HG03039 (cell line): Measurements from ENCODE around the gene IKBKE.
A peak's percentile ranks its signal among the peaks of the same experiment; 100 is the strongest.

ENCODE experiments used
- ATAC-seq: cut with Tn5 transposase; IDR thresholded peaks from one replicate; pipeline ENCODE4 v1.9.1; 2021; ENCODE audit warnings: mild to moderate bottlenecking, moderate library complexity; ENCODE audit not compliant: unreplicated experiment

IKBKE gene

GRCh38 chr1:206495011-206495461, 24.8 kb downstream of the IKBKE start:
- no peak for ATAC-seq

DNA sequence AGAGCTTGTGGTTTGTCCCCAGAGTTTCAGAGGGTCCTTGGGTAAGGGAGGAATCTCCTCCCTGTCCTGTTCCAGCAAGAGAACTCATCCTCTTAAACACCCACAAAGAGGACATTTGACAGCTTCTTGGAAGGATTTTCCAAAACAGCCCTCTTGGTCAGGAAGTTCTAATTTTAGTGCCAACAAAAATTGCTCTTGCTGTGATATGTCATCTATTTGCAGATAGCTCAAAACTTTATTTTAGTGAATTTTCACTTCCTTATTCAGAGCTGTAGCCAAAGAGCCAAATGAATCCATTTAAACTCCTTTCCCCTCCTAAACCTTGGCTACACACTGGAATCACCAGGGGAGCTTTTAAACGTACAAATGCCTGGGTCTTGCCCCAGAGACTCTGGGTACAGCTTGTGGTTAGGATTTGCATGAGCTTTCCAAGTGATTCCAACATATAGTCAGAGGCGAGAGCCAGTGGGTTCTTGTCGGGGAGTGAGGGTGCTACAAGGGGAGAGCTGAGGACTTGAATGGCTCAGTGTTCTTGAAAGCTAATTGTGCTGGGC, 25.3 kb downstream of the IKBKE start:
- no peak for ATAC-seq

- no peak for ATAC-seq
These were observed 26.0 kb downstream of the IKBKE start for GRCh38 chr1:206496131-206496793.

DNA sequence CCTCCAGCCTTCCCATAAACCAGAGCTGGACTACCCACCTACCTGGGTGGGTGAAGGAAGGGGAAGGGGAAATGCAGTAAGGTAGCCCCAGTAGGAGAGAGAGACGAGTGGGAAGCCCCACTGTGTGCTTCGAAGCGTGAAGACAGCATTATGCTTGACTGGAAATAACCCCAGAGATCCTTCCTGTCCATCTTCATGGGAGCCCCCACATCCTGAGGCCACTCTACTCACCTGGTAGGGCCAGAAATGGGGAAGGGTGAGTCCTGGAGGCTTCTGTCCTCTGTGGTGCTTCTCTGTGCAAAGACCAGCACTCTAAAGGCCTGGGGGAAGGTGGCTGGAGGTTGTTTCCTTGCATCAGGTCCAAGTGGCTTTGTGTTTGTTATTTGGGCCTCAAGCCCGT, 27.1 kb downstream of the IKBKE start:
- ATAC-seq: no peak

GRCh38 chr1:206497774-206498173, 27.5 kb downstream of the IKBKE start:
- no peak for ATAC-seq

DNA sequence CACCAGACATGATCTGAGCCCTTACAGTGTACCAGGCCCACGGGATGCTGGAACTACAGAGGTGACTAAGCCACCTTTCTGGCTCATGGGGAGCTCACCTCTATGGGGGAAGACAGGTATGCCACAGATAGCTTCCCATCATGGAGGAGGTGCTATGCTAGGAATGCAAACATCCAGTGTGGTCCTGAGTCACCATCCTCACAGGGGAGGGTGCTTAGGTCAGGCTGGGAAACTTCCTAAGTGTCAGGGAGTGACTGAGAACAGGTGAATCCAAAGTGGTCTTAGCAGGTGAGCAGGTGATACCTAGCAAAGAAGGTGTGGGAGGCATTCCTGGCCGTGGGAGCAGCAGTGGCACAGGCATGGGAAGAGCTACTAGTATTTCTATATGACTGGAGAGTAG, 28.4 kb downstream of the IKBKE start:
- ATAC-seq: no peak

DNA sequence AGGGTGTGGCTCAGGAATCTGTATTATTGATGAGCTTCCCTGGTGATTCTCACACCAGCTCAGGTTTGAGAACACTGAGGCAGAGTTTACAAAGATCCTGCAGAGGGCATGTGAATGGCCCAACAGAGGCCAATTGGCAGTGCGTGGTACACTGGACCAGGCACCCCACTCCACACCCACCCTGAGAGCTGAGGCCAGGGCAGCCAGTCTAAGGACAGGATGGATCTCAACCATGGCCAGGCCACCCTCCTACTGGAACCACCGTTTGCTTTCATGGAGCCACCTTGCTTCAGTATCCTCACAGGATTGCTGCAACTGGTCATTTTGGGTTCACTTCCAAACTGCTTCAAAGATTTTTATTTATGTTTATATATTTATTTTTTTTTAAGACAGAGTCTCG, 29.8 kb downstream of the IKBKE start:
- ATAC-seq: no peak

DNA sequence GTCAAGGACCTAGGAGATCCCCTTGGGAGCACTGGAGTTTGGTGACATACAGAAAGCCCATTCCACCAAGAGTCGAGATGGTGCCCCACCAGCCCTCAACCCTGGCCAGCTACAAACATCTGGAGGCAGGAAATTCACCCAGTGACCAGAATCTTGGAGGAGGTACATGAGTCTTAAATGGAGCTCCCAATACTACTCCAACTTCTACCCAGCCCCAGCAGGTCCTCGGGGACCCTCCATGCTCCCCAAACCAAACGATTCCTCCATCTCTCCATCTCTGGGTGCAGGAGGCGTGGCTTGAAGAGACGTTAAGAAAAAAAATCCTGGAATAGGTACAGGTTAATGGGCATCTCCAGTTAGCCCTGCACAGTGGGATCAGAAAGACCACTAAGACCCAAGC, 31.6 kb downstream of the IKBKE start:
- ATAC-seq: no peak

- no peak for ATAC-seq
These were observed 32.1 kb downstream of the IKBKE start for GRCh38 chr1:206502403-206502802.

DNA sequence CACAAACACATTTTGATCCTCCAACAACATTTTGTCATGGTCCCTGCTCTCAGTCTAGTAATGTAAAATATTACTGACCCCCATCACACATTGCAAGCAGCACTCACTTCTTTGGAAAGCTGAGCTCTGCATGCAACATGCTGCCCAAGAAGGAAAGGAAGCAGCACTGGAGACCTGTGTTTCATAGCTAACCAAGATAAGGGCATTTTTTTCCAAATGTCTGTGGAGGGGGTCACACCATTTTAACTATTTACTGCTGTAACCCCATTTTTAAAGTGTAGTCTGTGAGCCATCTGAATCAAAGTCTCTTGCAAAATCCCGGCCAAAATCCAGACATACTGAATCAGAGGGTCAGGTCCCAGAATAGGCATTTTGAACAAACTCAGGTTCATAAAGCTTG, 32.5 kb downstream of the IKBKE start:
- ATAC-seq: no peak

GRCh38 chr1:206503591-206504362, 33.5 kb downstream of the IKBKE start:
- ATAC-seq: peak; percentile 49

GRCh38 chr1:206504363-206504713, 34.1 kb downstream of the IKBKE start:
- ATAC-seq: no peak

GRCh38 chr1:206505702-206506355, 35.6 kb downstream of the IKBKE start:
- ATAC-seq: no peak

DNA sequence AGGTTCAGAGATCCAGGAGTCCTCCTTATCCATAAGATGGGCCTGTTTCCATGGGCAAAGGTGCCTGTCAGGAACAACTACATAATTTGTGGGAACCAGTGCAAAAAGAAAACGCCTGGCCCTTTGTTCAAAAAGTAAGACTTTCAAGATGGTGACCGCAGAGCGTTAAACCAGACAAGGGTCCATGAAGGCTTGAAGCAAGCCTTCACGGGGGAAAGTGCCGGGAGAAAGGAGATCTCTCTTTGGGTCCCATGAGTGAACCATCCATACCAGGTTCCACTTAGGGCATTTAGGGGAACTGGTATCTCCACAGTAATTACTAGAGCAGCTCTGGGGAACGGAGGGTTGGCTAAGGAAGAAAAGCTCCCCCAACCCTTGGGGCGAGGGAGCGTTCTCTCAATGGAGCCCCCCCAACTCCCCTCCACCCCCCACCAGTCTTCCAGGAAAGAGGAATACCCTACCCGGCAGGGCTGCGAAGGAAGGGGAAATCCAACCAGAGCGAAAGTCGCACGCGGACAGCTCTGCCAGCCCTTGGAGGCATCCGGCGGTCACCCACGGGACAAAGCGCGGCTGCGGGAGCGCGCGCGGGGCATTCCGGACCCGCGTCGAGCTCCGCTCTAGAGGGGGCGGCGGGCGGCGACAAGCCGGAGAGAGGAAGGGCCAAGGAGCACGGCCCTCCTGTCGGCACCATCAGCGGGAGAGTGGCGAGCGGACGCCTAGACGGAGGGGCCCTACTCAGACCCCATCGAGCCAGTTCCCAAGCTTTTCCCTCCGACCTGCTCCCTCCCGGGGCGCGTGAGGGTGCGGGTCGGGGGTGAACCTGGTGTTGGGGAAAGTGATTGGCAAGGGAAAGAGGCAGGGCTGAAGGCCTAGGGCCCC, 36.4 kb downstream of the IKBKE start:
- ATAC-seq: no peak

DNA sequence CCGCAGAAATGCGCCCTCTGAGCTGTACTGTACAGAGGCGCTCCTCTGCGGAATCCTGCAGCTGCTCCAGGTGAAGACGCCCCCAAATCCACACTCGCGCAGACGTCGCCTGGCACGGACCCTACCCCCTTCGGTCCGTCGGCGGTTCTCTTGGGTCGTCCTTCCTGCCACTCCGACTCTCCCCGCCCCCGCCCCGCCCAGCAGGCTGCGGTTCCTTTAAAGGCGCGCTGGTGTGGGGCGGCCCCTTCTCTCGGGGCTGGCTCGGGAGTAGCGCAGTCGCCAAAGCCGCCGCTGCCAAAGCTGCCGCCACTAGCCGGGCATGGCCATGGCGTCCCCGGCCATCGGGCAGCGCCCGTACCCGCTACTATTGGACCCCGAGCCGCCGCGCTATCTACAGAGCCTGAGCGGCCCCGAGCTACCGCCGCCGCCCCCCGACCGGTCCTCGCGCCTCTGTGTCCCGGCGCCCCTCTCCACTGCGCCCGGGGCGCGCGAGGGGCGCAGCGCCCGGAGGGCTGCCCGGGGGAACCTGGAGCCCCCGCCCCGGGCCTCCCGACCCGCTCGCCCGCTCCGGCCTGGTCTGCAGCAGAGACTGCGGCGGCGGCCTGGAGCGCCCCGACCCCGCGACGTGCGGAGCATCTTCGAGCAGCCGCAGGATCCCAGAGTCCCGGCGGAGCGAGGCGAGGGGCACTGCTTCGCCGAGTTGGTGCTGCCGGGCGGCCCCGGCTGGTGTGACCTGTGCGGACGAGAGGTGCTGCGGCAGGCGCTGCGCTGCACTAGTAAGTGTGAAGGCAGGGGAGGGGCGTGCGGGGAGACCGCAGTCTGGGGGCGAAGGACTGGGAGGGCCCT, 37.2 kb downstream of the IKBKE start, which contains the start of gene RASSF5:
TSS of gene RASSF5 (plus strand) at position 248 of the 846 bp plus-strand sequence. CDS start at position 320, 72 bp downstream.
- ATAC-seq: no peak

- no peak for ATAC-seq
These were observed 38.0 kb downstream of the IKBKE start for GRCh38 chr1:206508130-206508889.

DNA sequence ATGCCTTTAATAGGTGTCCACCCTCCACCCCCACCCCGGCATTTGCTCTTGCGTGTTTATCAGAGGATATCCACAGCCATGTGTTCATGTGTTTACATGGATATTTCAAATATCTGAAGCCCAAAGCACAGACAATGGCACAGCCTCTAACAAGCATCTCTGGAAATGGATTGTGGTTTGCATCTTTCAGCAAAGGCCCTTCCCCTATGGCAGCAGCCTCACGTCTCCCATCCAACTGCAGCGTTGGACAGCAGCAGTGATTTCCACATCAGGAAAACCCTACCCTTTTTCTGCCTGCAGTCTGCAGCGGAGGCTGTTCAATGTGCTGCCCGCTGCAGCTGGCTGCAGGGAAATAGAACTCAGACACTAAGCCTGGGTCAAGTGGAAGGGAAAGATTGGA, 38.7 kb downstream of the IKBKE start:
- no peak for ATAC-seq

GRCh38 chr1:206509612-206510257, 39.5 kb downstream of the IKBKE start:
- no peak for ATAC-seq
